HepG2 (cell line): ENCODE data around the gene STARD5. TPM values are rescaled to one million over a fixed set of nuclear protein-coding genes. Genes with fewer than 3 reads are reported as not detected.

ENCODE experiments used
- ATAC-seq: fragments of 200-7000 bp; cut with Tn5 transposase; 3 replicates; pipeline ENCODE4 v1.9.1; 2020; ENCODE audit warnings: mild to moderate bottlenecking, moderate library complexity
- BruUV-seq: library from RNA; stranded (reverse); fragments of 400-500 nt; replicated peaks from 2 replicates; lab custom pipeline; 2021; lab: Mats Ljungman, UMichigan
- CTCF ChIA-PET: fragments of 300-600 bp; formaldehyde crosslinking; extraction: SDS; loops from one replicate; lab custom pipeline; 2021; ENCODE audit warnings: low total read pairs, inconsistent platforms, low intra/inter-chr PET ratio; lab: Yijun Ruan, JAX
- POLR2A ChIA-PET: fragments of 350-600 bp; sonication (Branson Sonifier 250); formaldehyde crosslinking; loops from one replicate; lab custom pipeline; 2020; ENCODE audit warnings: antibody characterized with exemption, inconsistent platforms; lab: Yijun Ruan, JAX
- DNase-seq: peaks from one replicate; pipeline ENCODE4 v3.0.0-alpha.2; 2015; ENCODE audit warnings: low spot score
- FAIRE-seq: peaks from 3 replicates; lab custom pipeline; 2011; peaks lifted over from hg19 to GRCh38; lab: Jason Lieb, UNC
- H2AFZ ChIP-seq: one replicate; pipeline ENCODE4 v1.6.1; 2011; ENCODE audit warnings: low read length, inconsistent platforms
- H3K27ac ChIP-seq: fragments of 300-600 bp; 3 replicates; pipeline ENCODE4 v1.8.0; 2011; ENCODE audit warnings: mixed run types, mild to moderate bottlenecking, mixed read lengths, low read length, inconsistent platforms; ENCODE audit not compliant: insufficient read depth; ENCODE audit errors: extremely low read length
- H3K27me3 ChIP-seq, 2 experiments: fragments of 200-600 bp in 1 of 2; 2 replicates in 1 of 2; 3 replicates in 1 of 2; pipeline versions ENCODE4 v1.6.0 to v1.8.0; 2011; ENCODE audit warnings: low read length in 2 of 2, mild to moderate bottlenecking in 2 of 2, moderate library complexity in 2 of 2, inconsistent platforms in 1 of 2; ENCODE audit not compliant: insufficient read depth in 2 of 2, control insufficient read depth in 1 of 2
- H3K36me3 ChIP-seq, 2 experiments: fragments of 200-600 bp in 1 of 2; replicated peaks in 1 of 2; 2 replicates in 1 of 2; 3 replicates in 1 of 2; pipeline versions ENCODE4 v1.5.1 to v1.8.0; 2011; ENCODE audit warnings: low read length in 2 of 2, inconsistent platforms in 1 of 2; ENCODE audit not compliant: insufficient read depth in 2 of 2, control insufficient read depth in 1 of 2
- H3K4me1 ChIP-seq: 2 replicates; pipeline ENCODE4 v1.5.1; 2012; ENCODE audit warnings: low read length, inconsistent platforms; ENCODE audit not compliant: insufficient read depth
- H3K4me2 ChIP-seq: 2 replicates; pipeline ENCODE4 v1.6.0; 2011; ENCODE audit warnings: low read depth, low read length, inconsistent platforms
- H3K4me3 ChIP-seq, 3 experiments: fragments of 200-600 bp in 1 of 3; sonication (generic), shearing (Covaris generic) in 1 of 3; replicated peaks in 1 of 3; 2 replicates each; pipeline ENCODE4 v1.5.1; 2011 to 2016; ENCODE audit warnings: low read length in 3 of 3, inconsistent platforms in 2 of 3, low read depth in 2 of 3, mild to moderate bottlenecking in 2 of 3, control low read depth in 1 of 3, mixed read lengths in 1 of 3; ENCODE audit not compliant: insufficient read depth in 1 of 3
- H3K79me2 ChIP-seq: one replicate; pipeline ENCODE4 v1.6.1; 2011; ENCODE audit warnings: low read length, inconsistent platforms; ENCODE audit not compliant: insufficient read depth
- H3K9ac ChIP-seq: 2 replicates; pipeline ENCODE4 v1.6.0; 2011; ENCODE audit warnings: mild to moderate bottlenecking, low read depth, low read length, inconsistent platforms; ENCODE audit not compliant: insufficient read depth
- H3K9me3 ChIP-seq: 2 replicates; pipeline ENCODE4 v1.5.1; 2012; ENCODE audit warnings: mild to moderate bottlenecking, low read length
- H4K20me1 ChIP-seq: 2 replicates; pipeline ENCODE4 v1.6.0; 2011; ENCODE audit warnings: inconsistent platforms, mild to moderate bottlenecking, low read length, moderate library complexity; ENCODE audit not compliant: insufficient read depth
- FOXM1 ChIP-seq: sonication (generic); formaldehyde crosslinking; IDR thresholded peaks from 2 replicates; pipeline ENCODE4 v1.5.0; 2020; ENCODE audit warnings: missing genetic modification reagents
- JARID2 ChIP-seq: sonication (generic); formaldehyde crosslinking; IDR thresholded peaks from 2 replicates; pipeline ENCODE4 v1.8.1; 2023; ENCODE audit warnings: missing genetic modification reagents, inconsistent platforms; ENCODE audit not compliant: insufficient replicate concordance
- MBD4 ChIP-seq: IDR thresholded peaks from 2 replicates; pipeline ENCODE4 v1.6.1; 2012; ENCODE audit warnings: low read length, inconsistent platforms, borderline replicate concordance
- NFIC ChIP-seq: IDR thresholded peaks from 2 replicates; pipeline ENCODE4 v1.6.1; 2012; ENCODE audit warnings: mild to moderate bottlenecking, low read length, inconsistent platforms
- RFX3 ChIP-seq: IDR thresholded peaks from 2 replicates; pipeline ENCODE4 v1.6.1; 2016; ENCODE audit warnings: missing biosample characterization, missing genetic modification reagents
- SIN3B ChIP-seq: fragments of 150-350 bp; IDR thresholded peaks from 2 replicates; pipeline ENCODE4 v1.6.1; 2014; ENCODE audit warnings: low read length
- SSRP1 ChIP-seq: IDR thresholded peaks from 2 replicates; pipeline ENCODE4 v1.6.1; 2016; ENCODE audit warnings: control low read depth
- ZNF572 ChIP-seq: sonication (generic); formaldehyde crosslinking; IDR thresholded peaks from 2 replicates; pipeline ENCODE4 v1.5.1; 2020; ENCODE audit warnings: mild to moderate bottlenecking, missing genetic modification reagents
- ZNF709 ChIP-seq: sonication (generic); formaldehyde crosslinking; IDR thresholded peaks from 2 replicates; pipeline ENCODE4 v1.5.0; 2020; ENCODE audit warnings: mild to moderate bottlenecking, missing genetic modification reagents
- WGBS: methylation state at CpG from one replicate; pipeline ENCODE4 v1.1.6; 2017; ENCODE audit warnings: low lambda C conversion rate; 5-methylcytosine and 5-hydroxymethylcytosine counted together
- in situ Hi-C: cut with HindIII; loops from 2 replicates; pipeline ENCODE4 v1.10.0; 2017; ENCODE audit warnings: low pct_unique_long_range_greater_than_20kb; ENCODE audit not compliant: extremely low pct_ligation_motif_present
- intact Hi-C: fragments of 100-400 bp; cut with micrococcal nuclease; formaldehyde crosslinking; loops from one replicate; pipeline ENCODE4 v1.10.0; 2022; ENCODE audit not compliant: unreplicated experiment
- polyA plus RNA-seq, 8 experiments: library from polyadenylated mRNA; depleted of rRNA in 3 of 8; stranded (reverse) in 7 of 8; unstranded in 1 of 8; fragments of >200 nt; fragmentation: Illumina TruSeq in 4 of 8; extraction: Trizol in 4 of 8; gene quantifications; 2 replicates each; pipeline versions ENCODE4 v1.2.1 to v1.2.3, GENCODE V29; 2011 to 2016; ENCODE audit warnings: low read depth in 4 of 8, missing spikeins in 1 of 8, mixed read lengths in 1 of 8; ENCODE audit not compliant: insufficient read depth in 1 of 8
- total RNA-seq, 5 experiments: library from RNA; depleted of rRNA; stranded (reverse); fragments of >200 nt; fragmentation: Illumina TruSeq; extraction: Trizol; gene quantifications; 2 replicates each; pipeline ENCODE4 v1.2.3, GENCODE V29; 2016; ENCODE audit warnings: low read depth in 1 of 5
- TF ChIP-seq, protein P1 (sequence below): sonication (generic); formaldehyde crosslinking; IDR thresholded peaks from 2 replicates; pipeline ENCODE4 v1.4.0; 2020; ENCODE audit warnings: mild to moderate bottlenecking, missing genetic modification reagents
- TF ChIP-seq, protein P2 (sequence below): sonication (generic); formaldehyde crosslinking; IDR thresholded peaks from 2 replicates; pipeline ENCODE4 v1.4.0; 2020; ENCODE audit warnings: missing genetic modification reagents

STARD5 gene
- total and polyA plus RNA-seq, 2 of the 13 experiments (the other 11 are each of a cell fraction or from before 2014, with no cell fraction given), result 3.1 to 3.5 TPM

DNA sequence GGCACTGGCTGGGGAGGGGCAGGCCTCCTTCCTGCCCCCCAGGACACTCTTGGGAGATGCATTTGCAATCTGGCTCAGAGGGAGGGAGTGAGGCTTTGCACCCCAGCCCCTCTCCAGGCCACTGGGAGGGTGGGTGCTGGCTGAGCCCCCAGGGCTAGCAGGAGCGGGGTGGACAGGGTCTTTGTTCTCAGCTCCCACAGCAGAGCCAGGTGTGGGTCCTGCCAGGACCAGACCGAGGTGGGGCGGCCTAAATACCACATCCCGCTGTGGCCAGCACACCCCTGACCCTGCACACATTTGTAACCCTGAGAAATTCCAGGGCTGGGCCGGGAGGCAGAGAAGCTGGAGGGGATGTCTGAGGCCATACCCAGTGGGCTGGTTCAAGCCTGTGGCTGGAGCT lies 41.0 kb downstream of the STARD5 start:
- Histone ChIP-seq H3K4me1 (no peaks in the 10 kb centered on the region), H3K27me3 (peaks cover 1 to 28% of the 10 kb centered on the region in 2 experiments; a peak in 2 of 5 replicates), H3K9ac (no peak overlapping the region), H4K20me1 (no peaks in the 10 kb centered on the region), H3K4me3 (no peak overlapping the region), H2AFZ (no peak overlapping the region), H3K9me3 (no peaks in the 10 kb centered on the region), H3K79me2 (no peaks in the 10 kb centered on the region), H3K36me3 (no peaks in the 10 kb centered on the region), H3K27ac (no peak overlapping the region), H3K4me2 (no peak overlapping the region)
- ChIA-PET CTCF (no interaction called here), POLR2A (no interaction called here)
- no peak for DNase-seq
- ATAC-seq, result no peak
- in situ Hi-C loops, result no loop called here
- FAIRE-seq, result no peak
- WGBS, result 13% methylated on average over 3 of the region's 5 CpGs
- no TSS peak for BruUV-seq
- TF ChIP-seq FOXM1, result no peak
- TF ChIP-seq NFIC, result no peak
- intact Hi-C loops, result no loop called here

DNA sequence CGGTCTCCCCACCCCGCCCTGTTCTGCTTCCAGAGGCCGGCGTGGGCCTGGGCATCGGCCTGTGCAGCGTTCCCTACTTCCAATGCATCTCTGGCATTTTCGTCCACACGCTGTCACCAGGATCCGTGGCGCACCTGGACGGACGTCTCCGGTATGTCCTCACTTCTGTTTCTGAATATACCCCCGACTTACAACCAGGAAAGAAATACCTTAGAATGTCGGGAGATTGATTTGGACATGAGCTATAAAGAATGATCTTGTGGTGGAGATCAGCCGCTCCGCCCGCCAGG lies 41.4 kb downstream of the STARD5 start:
- H3K9ac ChIP-seq, result no peak overlapping the region
- ChIA-PET CTCF (no interaction called here), POLR2A (no interaction called here)
- peaks cover 1 to 28% of the 10 kb centered on the region in 2 experiments; a peak in 2 of 5 replicates for H3K27me3 ChIP-seq
- no peaks in the 10 kb centered on the region for H3K36me3 ChIP-seq
- H3K4me1 ChIP-seq, result no peaks in the 10 kb centered on the region
- no peaks in the 10 kb centered on the region for H3K9me3 ChIP-seq
- WGBS, result 54% methylated on average over 18 of the region's 18 CpGs
- no peaks in the 10 kb centered on the region for H4K20me1 ChIP-seq
- no peak overlapping the region for H3K4me2 ChIP-seq
- ATAC-seq (no peak), DNase-seq (no peak), FAIRE-seq (no peak)
- intact Hi-C loops, result no loop called here
- in situ Hi-C loops, result no loop called here
- H3K79me2 ChIP-seq, result no peaks in the 10 kb centered on the region
- no TSS peak for BruUV-seq
- TF ChIP-seq SSRP1 (CRISPR knock-in tag), result no peak
- TF ChIP-seq MBD4, result no peak
- TF ChIP-seq ZNF709 (CRISPR knock-in tag), result no peak
- no peak for TF ChIP-seq RFX3 (CRISPR knock-in tag)
- TF ChIP-seq SIN3B, result no peak
- TF ChIP-seq, protein P1, sequence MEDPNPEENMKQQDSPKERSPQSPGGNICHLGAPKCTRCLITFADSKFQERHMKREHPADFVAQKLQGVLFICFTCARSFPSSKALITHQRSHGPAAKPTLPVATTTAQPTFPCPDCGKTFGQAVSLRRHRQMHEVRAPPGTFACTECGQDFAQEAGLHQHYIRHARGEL, result no peak
- TF ChIP-seq, protein P2, sequence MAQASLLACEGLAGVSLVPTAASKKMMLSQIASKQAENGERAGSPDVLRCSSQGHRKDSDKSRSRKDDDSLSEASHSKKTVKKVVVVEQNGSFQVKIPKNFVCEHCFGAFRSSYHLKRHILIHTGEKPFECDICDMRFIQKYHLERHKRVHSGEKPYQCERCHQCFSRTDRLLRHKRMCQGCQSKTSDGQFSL, result no peak
- TF ChIP-seq ZNF572 (CRISPR knock-in tag), result no peak
- TF ChIP-seq JARID2, result no peak
- H3K27ac ChIP-seq, result no peak overlapping the region
- no peak overlapping the region for H2AFZ ChIP-seq
- H3K4me3 ChIP-seq, result no peak overlapping the region
